GM23338 (cell line): ENCODE data around the gene CADPS. TPM values are rescaled to one million over a fixed set of nuclear protein-coding genes. Genes with fewer than 3 reads are reported as not detected.

Source experiments
- ATAC-seq: fragments of 200-7000 bp; cut with Tn5 transposase; 3 replicates; pipeline ENCODE4 v1.9.1; 2020
- DNase-seq: peaks from one replicate; pipeline ENCODE4 v3.0.0-alpha.2; 2015; ENCODE audit warnings: low spot score
- H2AFZ ChIP-seq: fragments of 200-600 bp; sonication (generic); 2 replicates; pipeline ENCODE4 v1.8.0; 2016; ENCODE audit warnings: antibody characterized with exemption, mild to moderate bottlenecking, moderate library complexity
- H3F3A ChIP-seq: fragments of 200-600 bp; sonication (generic); replicated peaks from 2 replicates; pipeline ENCODE4 v1.8.0; 2017; ENCODE audit warnings: antibody characterized with exemption, mixed run types, low read depth
- H3K27ac ChIP-seq: fragments of 200-600 bp; sonication (generic); 2 replicates; pipeline ENCODE4 v1.6.1; 2016; ENCODE audit warnings: low read depth
- H3K27me3 ChIP-seq: fragments of 200-600 bp; sonication (generic); 2 replicates; pipeline ENCODE4 v1.8.0; 2016; ENCODE audit warnings: mild to moderate bottlenecking, mixed run types, moderate library complexity; ENCODE audit not compliant: insufficient read depth
- H3K36me3 ChIP-seq: fragments of 200-600 bp; sonication (generic); 2 replicates; pipeline ENCODE4 v1.8.0; 2016; ENCODE audit warnings: mild to moderate bottlenecking; ENCODE audit not compliant: insufficient read depth
- H3K4me1 ChIP-seq: fragments of 200-600 bp; sonication (generic); 2 replicates; pipeline ENCODE4 v1.8.0; 2016; ENCODE audit warnings: mild to moderate bottlenecking, moderate library complexity; ENCODE audit not compliant: insufficient read depth
- H3K4me2 ChIP-seq: fragments of 200-600 bp; sonication (generic); 2 replicates; pipeline ENCODE4 v1.7.1; 2017; ENCODE audit warnings: mixed run types
- H3K4me3 ChIP-seq: fragments of 200-600 bp; sonication (generic); 2 replicates; pipeline ENCODE4 v1.6.1; 2016; ENCODE audit warnings: mixed run types
- H3K79me2 ChIP-seq: fragments of 200-600 bp; sonication (generic); replicated peaks from 2 replicates; pipeline ENCODE4 v1.8.0; 2017; ENCODE audit warnings: mild to moderate bottlenecking; ENCODE audit not compliant: insufficient read depth
- H3K9me2 ChIP-seq: fragments of 200-600 bp; sonication (generic); 2 replicates; pipeline ENCODE4 v1.8.0; 2017; ENCODE audit not compliant: insufficient read depth
- H4K20me1 ChIP-seq: fragments of 200-600 bp; sonication (generic); replicated peaks from 2 replicates; pipeline ENCODE4 v1.8.0; 2017; ENCODE audit warnings: mild to moderate bottlenecking; ENCODE audit not compliant: insufficient read depth
- H3K27ac Mint-ChIP-seq: 2 replicates; pipeline ENCODE4 v1.8.0; 2020; ENCODE audit warnings: inconsistent platforms, mild to moderate bottlenecking, moderate library complexity, mixed read lengths
- H3K27me3 Mint-ChIP-seq: 3 replicates; pipeline ENCODE4 v1.8.0; 2022; ENCODE audit warnings: low read depth, mild to moderate bottlenecking, moderate library complexity, mixed read lengths, inconsistent platforms; ENCODE audit not compliant: insufficient read depth, poor library complexity
- H3K36me3 Mint-ChIP-seq: 3 replicates; pipeline ENCODE4 v1.8.0; 2021; ENCODE audit warnings: low read depth, mild to moderate bottlenecking, inconsistent platforms, moderate library complexity, mixed read lengths
- H3K4me1 Mint-ChIP-seq: 3 replicates; pipeline ENCODE4 v1.8.0; 2020; ENCODE audit warnings: mild to moderate bottlenecking, inconsistent platforms, mixed read lengths
- H3K4me3 Mint-ChIP-seq: 3 replicates; pipeline ENCODE4 v1.8.0; 2021; ENCODE audit warnings: moderate library complexity, mild to moderate bottlenecking, inconsistent platforms, mixed read lengths
- H3K9me3 Mint-ChIP-seq: 3 replicates; pipeline ENCODE4 v1.8.0; 2020; ENCODE audit warnings: moderate library complexity, mild to moderate bottlenecking, inconsistent platforms, mixed read lengths
- CREB1 ChIP-seq: fragments of 250-450 bp; sonication (Bioruptor Pico); IDR thresholded peaks from 2 replicates; pipeline ENCODE4 v1.5.0; 2020; ENCODE audit warnings: low read depth, mild to moderate bottlenecking, moderate library complexity
- ETS1 ChIP-seq: IDR thresholded peaks from 2 replicates; pipeline ENCODE4 v1.6.1; 2016; ENCODE audit warnings: antibody characterized with exemption
- EZH2 ChIP-seq: fragments of 200-600 bp; sonication (generic); IDR thresholded peaks from one replicate; pipeline ENCODE4 v1.8.0; 2017; ENCODE audit warnings: antibody characterized with exemption, mild to moderate bottlenecking, low read depth; ENCODE audit not compliant: unreplicated experiment
- EZH2phosphoT487 ChIP-seq: fragments of 200-600 bp; sonication (generic); IDR thresholded peaks from one replicate; pipeline ENCODE4 v1.8.1; 2018; ENCODE audit warnings: antibody characterized with exemption; ENCODE audit not compliant: unreplicated experiment
- JUNB ChIP-seq: IDR thresholded peaks from one replicate; pipeline ENCODE4 v1.6.1; 2016; ENCODE audit warnings: antibody characterized with exemption; ENCODE audit not compliant: unreplicated experiment
- NANOG ChIP-seq: IDR thresholded peaks from 2 replicates; pipeline ENCODE4 v1.6.1; 2016; ENCODE audit warnings: antibody characterized with exemption, borderline replicate concordance
- POLR2AphosphoS5 ChIP-seq: IDR thresholded peaks from 2 replicates; pipeline ENCODE4 v1.6.1; 2016; ENCODE audit warnings: antibody characterized with exemption, low read depth
- STAT1 ChIP-seq: IDR thresholded peaks from one replicate; pipeline ENCODE4 v1.6.1; 2016; ENCODE audit warnings: antibody characterized with exemption; ENCODE audit not compliant: unreplicated experiment
- ZNF331 ChIP-seq: fragments of 250-450 bp; sonication (Bioruptor Pico); IDR thresholded peaks from 2 replicates; pipeline ENCODE4 v1.5.0; 2020; ENCODE audit warnings: low read depth, mild to moderate bottlenecking, moderate library complexity
- ZNF462 ChIP-seq: fragments of 250-450 bp; sonication (Bioruptor Pico); IDR thresholded peaks from 2 replicates; pipeline ENCODE4 v1.5.0; 2020; ENCODE audit warnings: mild to moderate bottlenecking, moderate library complexity
- polyA plus RNA-seq: library from polyadenylated mRNA; unstranded; fragments of >200 nt; fragmentation: Nextera tagmentation; extraction: Ambion mirVana; gene quantifications from 2 replicates; pipeline ENCODE4 v1.2.1, GENCODE V29; 2016
- total RNA-seq: library from RNA; depleted of rRNA; stranded (reverse); fragments of >200 nt; shearing (Covaris generic); gene quantifications from 2 replicates; pipeline ENCODE4 v1.2.3, GENCODE V29; 2014

CADPS gene
- total and polyA plus RNA-seq, 2 experiments from 2014 or later: 14.7 to 22.0 TPM

GRCh38 chr3:62387251-62387650 is 488.0 kb downstream of the CADPS start (continued):
- TF ChIP-seq ZNF462 (no peak), ZNF331 (no peak), ETS1 (no peak), CREB1 (CRISPR knock-in tag) (no peak), EZH2 (no peak), NANOG (no peak), STAT1 (no peak), POLR2AphosphoS5 (no peak), JUNB (no peak)

GRCh38 chr3:62379321-62379798 is 495.9 kb downstream of the CADPS start:
- Mint-ChIP-seq H3K4me1 (peaks cover 47% of the 10 kb centered on the region), H3K9me3 (no peaks in the 10 kb centered on the region; the same call in 2 of the 3 replicates), H3K27me3 (peaks cover 93% of the 10 kb centered on the region), H3K4me3 (peak overlapping the region; percentile 67), H3K36me3 (no peaks in the 10 kb centered on the region), H3K27ac (no peak overlapping the region)
- Histone ChIP-seq H3K27me3 (peaks cover 93% of the 10 kb centered on the region), H2AFZ (no peak overlapping the region), H4K20me1 (peaks cover 10% of the 10 kb centered on the region; the same call in 1 of the 2 replicates), H3K4me3 (peak overlapping the region; percentile 59), H3K79me2 (no peaks in the 10 kb centered on the region), H3K4me2 (peak overlapping the region; percentile 80), H3K4me1 (peaks cover 55% of the 10 kb centered on the region), H3K36me3 (no peaks in the 10 kb centered on the region), H3F3A (peaks cover 46% of the 10 kb centered on the region), H3K9me2 (no peaks in the 10 kb centered on the region), H3K27ac (no peak overlapping the region)
- DNase-seq: peak; percentile 85
- peak; percentile 34 for ATAC-seq
- TF ChIP-seq EZH2phosphoT487 (peak; percentile 48), EZH2 (peak; percentile 80), ZNF462 (no peak)
